ENCODE data around the gene PROZ.

The PROZ gene

DNA sequence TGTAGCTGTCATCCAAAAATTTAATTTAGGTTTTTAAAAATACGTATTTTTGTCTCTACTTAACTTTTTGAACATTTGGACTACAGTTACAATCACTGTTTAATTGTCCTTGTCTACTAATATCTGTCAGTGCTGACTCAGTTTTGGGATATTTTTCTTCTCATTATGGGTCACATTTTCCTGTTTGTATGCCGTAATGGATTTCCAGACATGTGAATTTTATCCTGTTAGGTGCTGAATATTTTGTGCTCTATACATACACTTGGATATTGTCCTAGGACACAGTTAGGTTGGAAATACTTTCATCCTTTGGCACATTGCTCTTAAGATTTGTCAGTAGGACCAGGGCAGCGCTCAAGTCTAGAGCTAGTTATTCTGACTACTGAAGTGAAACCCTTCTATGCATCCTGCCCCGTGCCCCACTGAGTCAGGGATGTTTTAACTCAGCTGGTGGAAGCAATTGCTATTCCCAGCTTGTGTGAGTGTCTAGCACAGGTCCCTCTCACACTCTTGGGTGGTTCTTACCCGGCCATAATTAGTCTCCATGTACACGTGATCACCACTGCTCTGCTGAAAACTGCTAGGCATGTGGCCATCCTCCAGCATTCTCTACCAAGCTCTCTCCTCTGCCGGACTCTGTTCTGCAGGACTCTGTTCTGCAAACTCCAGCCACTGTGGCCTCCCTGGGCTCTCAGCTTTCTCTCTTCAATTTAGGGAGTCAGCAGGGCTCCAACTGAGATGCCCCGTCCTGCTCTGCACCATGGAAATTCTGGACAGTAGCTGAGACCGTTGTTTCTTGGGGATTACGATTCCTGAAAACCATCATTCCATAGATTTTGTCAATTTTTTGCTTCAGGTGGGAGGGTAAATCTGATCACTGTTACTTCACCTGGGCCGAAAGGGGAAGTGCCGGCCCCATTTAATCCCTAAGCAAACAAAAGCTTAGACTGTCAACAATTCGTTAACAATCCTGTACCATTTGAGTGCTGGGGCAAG, 11.1 kb downstream of the PROZ start:
- in situ Hi-C loops (cut with MboI; ENCODE audit: low pct_unique_long_range_greater_than_20kb, low sequenced_read_pairs), result no loop called here
- no peak for DNase-seq

DNA sequence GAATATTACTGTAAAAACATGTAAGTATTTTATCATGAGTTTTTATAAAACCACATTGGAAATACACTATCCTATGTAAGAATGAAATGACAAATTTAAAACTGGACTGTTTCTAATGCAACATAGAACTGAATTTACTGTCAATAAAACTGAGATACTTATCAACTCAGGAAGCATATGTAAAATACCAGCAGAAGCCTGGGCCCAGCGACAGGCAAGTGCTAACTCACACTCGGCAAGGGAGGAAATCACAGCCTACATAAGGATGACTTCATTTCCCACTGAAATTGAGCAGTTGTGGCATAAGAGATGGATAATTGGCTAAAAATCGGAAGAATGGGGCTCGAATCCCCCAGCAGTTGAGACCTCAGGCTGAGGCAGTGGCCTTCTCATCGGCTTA, 12.1 kb downstream of the PROZ start:
- in situ Hi-C loops (cut with MboI; ENCODE audit: low pct_unique_long_range_greater_than_20kb, low sequenced_read_pairs), result no loop called here
- no peak for DNase-seq

DNA sequence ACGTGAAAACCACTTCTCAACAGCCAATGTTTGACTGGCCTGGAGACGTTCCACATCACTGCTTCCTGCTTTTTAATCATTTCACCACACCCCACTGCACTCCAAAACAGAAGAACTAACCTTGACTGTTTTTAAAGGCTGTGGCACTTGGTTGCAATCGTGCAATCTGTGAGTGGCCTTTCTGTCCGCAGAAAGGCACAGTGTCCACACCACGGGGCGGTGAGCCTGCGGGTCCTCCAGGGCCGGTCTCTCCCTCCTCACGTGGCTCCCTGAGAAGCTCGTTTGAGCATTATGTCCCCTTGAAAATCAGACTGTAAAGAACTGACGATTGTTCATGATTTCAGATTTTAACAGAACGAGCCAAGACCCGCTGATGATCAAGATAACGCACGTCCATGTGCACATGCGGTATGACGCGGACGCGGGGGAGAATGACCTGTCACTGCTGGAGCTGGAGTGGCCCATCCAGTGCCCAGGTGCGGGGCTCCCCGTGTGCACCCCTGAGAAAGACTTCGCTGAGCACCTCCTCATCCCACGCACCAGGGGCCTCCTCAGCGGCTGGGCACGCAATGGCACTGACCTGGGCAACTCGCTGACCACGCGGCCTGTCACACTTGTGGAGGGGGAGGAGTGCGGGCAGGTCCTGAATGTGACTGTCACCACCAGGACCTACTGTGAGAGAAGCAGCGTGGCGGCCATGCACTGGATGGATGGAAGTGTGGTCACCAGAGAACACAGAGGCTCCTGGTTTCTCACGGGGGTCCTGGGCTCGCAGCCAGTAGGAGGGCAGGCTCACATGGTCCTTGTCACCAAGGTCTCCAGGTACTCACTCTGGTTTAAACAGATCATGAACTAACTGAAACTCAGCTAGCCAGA, 13.0 kb downstream of the PROZ start:
- in situ Hi-C loops (cut with MboI; ENCODE audit: low pct_unique_long_range_greater_than_20kb, low sequenced_read_pairs), result no loop called here
- no peak for DNase-seq

DNA sequence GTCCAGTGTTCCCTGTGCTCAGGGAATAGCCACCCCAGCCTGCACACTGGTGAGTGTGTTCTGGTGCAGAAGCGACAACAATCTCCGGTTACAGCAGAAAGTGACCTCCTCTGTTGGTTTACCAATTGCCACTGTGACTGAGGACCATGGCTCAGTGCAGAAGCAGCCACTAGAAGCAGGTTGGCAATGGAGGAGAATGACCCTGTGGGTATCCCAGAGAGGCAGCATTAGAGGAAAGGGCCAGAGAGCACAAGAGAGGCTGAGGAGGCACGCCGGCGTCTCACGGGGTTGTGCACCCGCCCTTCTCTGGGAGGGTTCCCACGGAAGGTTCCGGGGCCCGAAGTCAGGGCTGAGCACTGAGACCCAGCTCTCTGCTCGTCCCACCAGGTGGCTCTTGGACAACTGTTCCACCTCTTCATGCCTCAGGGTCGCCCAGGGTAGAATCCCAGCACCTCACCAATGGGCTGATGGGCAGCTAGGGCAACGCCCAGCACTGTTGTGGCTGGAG, 14.0 kb downstream of the PROZ start:
- no peak for DNase-seq
- in situ Hi-C loops (cut with MboI; ENCODE audit: low pct_unique_long_range_greater_than_20kb, low sequenced_read_pairs), result no loop called here

DNA sequence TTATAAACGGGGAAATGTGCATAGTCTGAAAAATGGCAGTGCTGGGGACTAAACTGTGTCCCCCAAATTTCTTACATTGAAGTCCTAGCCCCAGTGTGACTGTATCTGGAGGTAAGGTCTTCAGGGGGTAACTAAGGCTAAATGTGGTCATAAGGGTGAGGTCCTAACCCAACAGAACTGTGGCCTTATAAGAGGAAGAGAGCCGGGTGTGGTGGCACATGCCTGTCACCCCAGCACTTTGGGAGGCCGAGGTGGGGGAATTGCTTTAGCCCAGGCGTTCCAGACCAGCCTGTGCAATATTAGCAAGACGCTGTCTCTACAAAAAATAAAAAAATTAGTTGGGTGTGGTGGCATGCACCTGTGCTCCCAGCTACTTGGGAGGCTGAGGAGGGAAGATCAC, 17.8 kb downstream of the PROZ start:
- no peak for DNase-seq
- in situ Hi-C loops (cut with MboI; ENCODE audit: low pct_unique_long_range_greater_than_20kb, low sequenced_read_pairs), result no loop called here

DNA sequence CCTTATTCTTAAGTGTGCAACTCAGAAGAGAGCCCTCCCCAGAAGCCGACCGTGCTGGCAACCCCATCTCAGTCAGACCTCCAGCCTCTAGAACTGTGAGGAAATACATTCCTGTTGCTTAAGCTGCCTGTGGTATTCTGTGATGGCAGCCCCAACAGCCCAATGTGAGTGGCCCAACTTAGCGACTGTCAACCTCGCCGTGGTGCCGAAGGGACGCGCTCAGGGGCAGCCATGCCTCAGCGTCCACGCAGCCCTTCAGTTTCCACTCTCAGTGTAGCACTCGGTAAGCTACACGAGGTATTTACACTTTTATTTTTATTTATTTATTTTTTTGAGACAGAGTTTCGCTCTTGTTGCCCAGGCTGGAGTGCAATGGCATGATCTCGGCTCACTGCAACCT, 18.4 kb downstream of the PROZ start:
- DNase-seq, result no peak
- in situ Hi-C loops (cut with MboI; ENCODE audit: low pct_unique_long_range_greater_than_20kb, low sequenced_read_pairs), result no loop called here

DNA sequence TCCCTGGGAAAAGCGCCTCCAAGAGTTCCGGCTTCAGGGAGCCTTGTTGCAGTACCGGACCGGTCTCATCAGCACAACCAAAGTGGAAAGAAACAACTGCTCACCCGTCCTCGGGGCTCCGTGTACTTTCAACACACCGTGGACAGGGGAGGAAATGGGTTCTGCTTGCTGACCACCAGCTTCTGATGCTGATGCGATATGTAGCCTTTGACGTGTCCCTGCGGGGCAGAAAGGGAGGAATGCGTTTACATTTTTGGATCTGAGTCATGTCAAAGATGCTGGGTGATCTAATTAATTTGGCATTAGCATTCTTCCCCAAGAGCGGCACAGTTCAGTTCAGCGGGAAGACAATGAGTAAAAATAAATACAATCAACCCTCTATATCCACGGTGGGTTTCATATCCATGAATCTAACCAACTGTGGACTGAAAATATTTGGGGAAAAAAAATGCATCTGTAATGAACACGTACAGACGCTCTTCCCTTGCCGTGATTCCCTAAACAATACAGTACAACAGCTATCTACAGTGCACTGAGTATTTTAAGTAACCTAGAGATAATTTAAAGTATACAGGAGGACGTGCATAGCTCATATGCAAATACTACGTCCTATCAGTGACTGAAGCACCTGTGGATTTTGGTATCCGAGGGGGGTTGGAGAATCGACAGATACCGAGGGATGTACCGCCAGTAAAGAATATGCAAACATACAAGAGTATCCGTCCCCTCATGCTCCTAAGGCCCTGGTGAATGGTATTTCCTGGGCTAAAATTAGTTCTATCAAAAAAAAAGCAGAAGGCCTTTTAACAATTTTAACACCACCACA, 19.8 kb downstream of the PROZ start:
- DNase-seq, result no peak
- in situ Hi-C loops (cut with MboI; ENCODE audit: low pct_unique_long_range_greater_than_20kb, low sequenced_read_pairs), result no loop called here

DNA sequence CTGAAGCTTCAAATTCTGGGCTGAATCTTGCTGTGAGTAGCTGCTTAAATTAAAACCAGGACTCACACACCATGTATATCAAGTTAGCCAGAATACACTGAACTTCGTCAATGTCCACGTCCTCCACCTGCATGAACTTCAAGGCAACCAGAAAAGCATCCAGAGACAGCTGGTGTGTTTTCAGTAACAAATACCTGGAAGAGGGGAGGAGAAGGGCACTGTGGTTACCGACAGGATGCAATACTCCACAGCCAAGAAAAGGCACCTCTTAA, 20.4 kb downstream of the PROZ start:
- in situ Hi-C loops (cut with MboI; ENCODE audit: low pct_unique_long_range_greater_than_20kb, low sequenced_read_pairs), result no loop called here
- no peak for DNase-seq

DNA sequence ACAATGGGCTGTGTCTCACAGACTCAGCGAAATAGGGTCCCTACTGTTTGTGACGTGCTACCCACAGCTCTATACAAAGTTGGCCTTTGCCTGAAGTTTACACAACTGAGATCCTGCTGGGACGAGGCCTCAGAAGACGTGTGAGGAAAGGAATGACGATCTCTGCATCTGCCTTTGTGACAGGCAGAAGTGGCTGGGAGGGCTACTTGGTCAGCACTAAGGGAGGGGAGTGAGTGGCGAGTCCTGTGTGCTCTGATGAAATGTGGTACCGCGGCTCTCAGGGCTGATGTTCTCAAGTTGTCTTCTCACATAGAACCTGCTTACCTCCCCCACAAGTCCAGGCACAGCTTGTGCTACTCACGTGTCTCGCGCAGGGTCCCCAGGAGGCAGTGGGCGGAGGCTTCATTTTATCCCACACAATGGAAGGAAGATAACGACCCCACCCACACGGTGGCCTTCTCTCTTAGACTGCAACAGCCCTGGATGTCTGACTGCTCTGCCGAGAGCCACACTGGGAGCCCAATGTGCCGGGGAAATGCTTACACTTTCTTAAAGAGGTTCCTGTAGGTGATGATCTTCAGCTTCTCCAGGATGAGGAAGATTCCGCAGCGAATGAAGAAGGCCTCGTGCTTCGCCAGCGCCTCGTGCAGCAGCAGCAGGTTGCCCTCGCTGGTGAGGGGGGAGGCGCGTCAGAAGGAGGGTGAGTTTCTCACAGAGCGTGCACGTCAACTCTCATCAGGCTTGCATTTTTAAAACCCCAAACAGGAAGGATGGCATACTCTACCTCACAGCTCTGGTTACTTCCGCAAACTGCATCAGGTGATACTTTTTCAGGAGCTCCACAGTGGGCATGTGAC, 21.2 kb downstream of the PROZ start:
- in situ Hi-C loops (cut with MboI; ENCODE audit: low pct_unique_long_range_greater_than_20kb, low sequenced_read_pairs), result no loop called here
- no peak for DNase-seq

DNA sequence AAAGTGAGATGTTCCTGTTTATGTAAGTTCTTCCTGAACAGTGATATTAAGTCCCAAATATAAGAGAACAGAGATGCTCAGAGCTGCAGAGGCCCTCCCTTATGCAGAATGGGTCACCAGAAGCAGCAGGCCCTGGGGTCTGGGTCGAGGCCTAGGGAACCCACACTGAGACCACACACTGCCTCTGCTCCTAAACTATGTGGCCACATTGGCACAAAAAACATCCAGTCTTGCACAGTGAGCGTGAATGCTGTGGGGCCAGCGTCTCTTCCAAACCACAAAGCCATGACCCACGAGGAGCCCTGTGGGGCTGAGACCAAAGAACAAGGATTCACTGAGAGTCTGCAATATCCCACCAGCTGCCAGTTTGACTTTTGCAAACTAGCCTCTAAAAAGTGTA, 23.6 kb downstream of the PROZ start:
- no peak for DNase-seq
- in situ Hi-C loops (cut with MboI; ENCODE audit: low pct_unique_long_range_greater_than_20kb, low sequenced_read_pairs), result no loop called here

DNA sequence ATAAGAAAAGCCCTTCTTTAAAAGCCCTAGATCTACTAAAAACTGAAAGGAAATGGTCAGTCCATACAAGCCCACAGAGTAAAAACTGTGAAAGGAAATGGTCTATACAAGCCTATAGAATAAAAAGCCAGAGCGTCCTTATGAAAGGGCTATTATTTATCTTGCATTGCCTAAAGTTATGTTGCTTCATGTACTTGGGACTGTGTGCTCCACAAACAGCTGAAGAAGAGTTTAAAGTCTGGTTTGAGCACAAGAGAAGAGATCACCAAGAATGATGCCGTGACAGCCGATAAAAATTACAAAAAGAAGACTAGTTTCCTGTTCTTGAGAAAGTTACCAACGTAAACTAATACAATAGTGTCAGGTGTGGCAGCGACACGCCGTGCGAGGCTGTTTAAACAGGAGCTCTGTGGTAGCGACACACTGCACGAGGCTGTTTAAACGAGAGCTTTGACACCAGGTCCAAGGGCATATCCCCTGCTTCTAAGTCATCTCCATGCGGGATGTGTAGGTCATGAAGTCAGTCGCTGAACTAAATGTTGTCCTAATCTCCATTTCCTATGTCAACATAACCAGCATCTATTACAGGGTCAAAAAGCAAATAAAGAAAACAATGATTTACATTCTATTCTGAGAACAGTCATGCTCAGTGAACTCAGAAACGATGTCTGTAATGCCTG, 25.1 kb downstream of the PROZ start:
- in situ Hi-C loops (cut with MboI; ENCODE audit: low pct_unique_long_range_greater_than_20kb, low sequenced_read_pairs), result no loop called here
- DNase-seq, result no peak

DNA sequence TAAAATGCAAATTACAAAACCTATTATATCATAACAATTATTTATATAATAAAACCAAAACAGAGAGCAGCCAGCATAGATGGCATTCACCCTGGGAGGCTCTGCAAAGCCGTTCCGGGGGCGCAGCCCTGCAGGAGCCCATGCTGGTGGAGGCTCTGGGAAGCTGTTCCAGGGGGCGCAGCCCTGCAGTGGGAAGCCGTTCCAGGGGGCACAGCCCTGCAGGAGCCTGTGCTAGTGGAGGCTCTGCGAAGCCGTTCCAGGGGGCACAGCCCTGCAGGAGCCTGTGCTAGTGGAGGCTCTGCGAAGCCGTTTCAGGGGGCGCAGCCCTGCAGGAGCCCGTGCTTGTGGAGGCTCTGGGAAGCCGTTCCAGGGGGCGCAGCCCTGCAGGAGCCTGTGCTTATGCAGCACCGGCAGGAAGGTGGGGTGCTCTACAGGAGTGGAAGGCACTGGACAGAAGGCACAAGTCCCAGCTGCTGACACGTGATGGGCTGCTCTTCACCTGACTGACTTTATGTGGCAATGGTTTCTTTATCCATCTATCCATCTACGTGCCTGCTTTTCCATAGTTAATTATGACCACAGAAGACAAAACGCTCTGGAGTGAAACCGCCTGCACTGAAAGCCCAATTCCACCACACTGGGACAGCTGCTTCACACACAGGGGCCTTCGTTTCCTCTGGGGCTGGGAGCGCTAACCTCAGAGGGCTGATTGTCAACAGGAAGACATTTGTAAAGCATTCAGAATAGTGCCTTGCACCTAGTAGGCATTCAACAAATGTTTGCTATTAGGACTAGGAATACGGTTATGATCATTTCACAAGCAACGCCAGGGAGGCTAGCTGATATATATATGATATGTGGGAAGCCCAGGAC, 26.4 kb downstream of the PROZ start:
- no peak for DNase-seq
- in situ Hi-C loops (cut with MboI; ENCODE audit: low pct_unique_long_range_greater_than_20kb, low sequenced_read_pairs), result no loop called here

DNA sequence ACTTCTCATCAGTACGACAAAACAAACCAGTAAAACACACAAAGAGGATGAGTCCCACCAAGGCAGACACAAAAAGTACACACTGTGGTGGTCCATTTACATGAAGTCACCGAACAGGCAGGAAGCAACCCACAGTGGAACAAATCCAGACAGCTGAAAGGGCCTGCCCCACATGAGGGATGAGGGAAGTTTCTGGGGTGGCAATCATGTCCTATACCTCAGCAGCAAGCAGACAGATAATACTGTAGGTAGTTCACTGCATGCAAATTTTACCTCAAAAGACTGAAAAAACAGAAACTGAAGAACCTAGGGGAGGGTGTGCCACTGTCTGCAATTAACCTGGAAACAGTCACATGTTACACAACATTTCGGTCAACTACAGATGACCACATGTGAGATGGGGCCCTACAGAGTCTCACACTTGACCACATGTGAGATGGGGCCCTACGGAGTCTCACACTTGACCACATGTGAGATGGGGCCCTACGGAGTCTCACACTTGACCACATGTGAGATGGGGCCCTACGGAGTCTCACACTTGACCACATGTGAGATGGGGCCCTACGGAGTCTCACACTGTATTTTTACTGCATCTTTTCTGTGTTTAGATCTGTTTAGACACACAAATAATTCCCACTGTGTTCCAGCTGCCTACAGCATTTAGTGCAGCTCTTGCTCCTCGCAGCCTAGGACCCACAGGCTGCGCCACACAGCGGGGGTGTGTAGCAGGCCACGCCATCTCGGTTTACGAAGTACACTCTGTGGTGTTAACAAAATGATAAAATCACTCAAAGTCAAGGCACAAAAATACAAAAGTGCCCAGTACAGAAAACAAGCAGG, 27.8 kb downstream of the PROZ start:
- DNase-seq, result no peak
- in situ Hi-C loops (cut with MboI; ENCODE audit: low pct_unique_long_range_greater_than_20kb, low sequenced_read_pairs), result no loop called here

DNA sequence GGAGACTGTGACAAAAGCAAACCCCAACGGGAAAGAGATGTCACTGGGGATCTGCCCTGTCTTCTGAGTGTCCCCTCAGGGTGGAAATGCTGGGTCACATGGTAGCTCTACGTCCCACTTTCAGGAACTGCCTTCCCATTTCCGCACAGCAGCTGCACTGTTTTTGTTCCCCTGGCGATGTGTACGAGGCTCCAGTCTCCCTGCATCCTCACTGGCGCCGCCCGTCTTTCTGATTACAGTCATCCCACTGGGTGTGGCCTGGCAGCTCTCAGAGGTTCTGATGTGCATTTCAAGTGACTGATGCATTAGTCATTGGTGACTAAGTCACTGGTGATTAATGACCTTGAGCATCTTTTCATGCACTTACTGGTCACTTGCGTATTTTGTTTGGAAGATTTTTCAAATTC, 28.8 kb downstream of the PROZ start:
- in situ Hi-C loops (cut with MboI; ENCODE audit: low pct_unique_long_range_greater_than_20kb, low sequenced_read_pairs), result no loop called here
- no peak for DNase-seq

DNA sequence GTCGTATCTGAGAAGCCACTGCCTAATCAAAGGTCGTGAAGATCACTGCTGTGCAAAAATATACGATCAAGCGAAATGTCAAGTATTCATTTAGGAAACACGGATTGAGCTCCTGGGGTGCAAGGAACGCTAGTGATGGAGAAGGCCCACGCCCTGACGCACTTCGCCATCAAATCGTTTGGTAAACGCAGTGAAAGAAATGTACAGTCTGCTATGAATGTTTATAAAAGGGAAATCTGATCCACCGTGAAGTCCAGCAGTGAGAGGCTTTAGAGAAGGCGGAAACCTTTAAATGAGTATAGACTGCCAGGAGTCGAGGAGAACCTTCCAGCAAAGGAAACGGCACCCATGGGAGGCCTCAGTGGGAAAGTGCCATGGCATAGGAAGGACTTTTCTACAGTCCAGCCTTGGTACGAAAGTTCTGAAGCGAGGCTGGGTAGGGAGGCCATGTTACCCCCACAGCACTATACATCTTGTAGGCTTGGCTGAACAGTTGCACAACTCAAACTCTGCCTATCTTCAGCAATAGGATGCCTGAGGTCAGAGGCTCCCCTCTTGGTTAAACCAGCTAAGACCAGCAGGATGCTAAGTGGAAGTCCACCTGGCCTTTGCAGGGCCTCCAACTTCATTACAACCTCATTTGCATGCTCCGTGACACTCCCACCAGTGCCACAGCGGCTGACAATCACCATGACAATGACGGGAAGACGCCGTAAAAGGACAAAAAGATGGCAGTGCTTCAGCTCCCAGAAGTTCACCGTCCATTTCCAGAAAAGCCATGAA, 29.6 kb downstream of the PROZ start:
- in situ Hi-C loops (cut with MboI; ENCODE audit: low pct_unique_long_range_greater_than_20kb, low sequenced_read_pairs), result no loop called here
- no peak for DNase-seq

DNA sequence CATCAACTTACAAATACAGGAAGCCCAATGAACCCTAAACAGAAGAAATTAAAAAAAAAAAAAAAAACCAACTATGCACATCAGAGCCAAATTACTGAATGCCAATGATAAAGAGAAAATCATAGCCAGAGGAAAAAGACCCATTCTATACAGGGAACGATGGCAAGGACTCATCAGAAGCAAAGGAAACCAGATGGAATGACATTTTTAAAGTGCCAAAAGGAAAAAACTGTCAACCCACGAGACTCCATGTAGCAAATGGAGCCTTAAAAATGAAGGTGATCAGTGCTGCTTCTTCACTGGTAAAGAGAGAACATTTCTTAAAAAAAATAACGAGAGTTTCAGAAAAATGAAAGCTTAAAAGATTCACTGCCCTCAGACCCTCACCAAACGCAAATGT, 31.7 kb downstream of the PROZ start:
- in situ Hi-C loops (cut with MboI; ENCODE audit: low pct_unique_long_range_greater_than_20kb, low sequenced_read_pairs), result no loop called here
- DNase-seq, result no peak

Measured in KBM-7 (cell line).